Caco-2 (cell line): ENCODE data around the gene AKT2. TPM values are rescaled to one million over a fixed set of nuclear protein-coding genes. Genes with fewer than 3 reads are reported as not detected.
A peak's percentile ranks its signal among the peaks of the same experiment; 100 is the strongest.

ENCODE experiments used
- BruUV-seq: library from RNA; stranded (reverse); fragments of 400-500 nt; replicated peaks from 2 replicates; lab custom pipeline; 2021; lab: Mats Ljungman, UMichigan
- CTCF ChIA-PET: fragments of 300-600 bp; sonication (Branson Sonifier 250); formaldehyde crosslinking; loops from one replicate; lab custom pipeline; 2022; ENCODE audit warnings: antibody characterized with exemption; lab: Charles Lee
- POLR2A ChIA-PET: fragments of 300-600 bp; sonication (Branson Sonifier 250); formaldehyde crosslinking; loops from one replicate; lab custom pipeline; 2022; ENCODE audit warnings: antibody characterized with exemption; lab: Charles Lee
- DNase-seq, 2 experiments: peaks; one replicate each; pipeline versions ENCODE4 v3.0.0 to v3.0.0-alpha.2; 2020 to 2022
- H3K27me3 ChIP-seq: replicated peaks from 2 replicates; pipeline ENCODE4 v1.6.0; 2011; ENCODE audit warnings: low read length; ENCODE audit not compliant: control insufficient read depth, insufficient read depth
- H3K36me3 ChIP-seq: 2 replicates; pipeline ENCODE4 v1.5.1; 2011; ENCODE audit warnings: low read length; ENCODE audit not compliant: control insufficient read depth, insufficient read depth
- H3K4me1 ChIP-seq: fragments of 250-450 bp; sonication (Bioruptor Pico); 2 replicates; pipeline ENCODE4 v1.5.1; 2020; ENCODE audit warnings: mild to moderate bottlenecking
- H3K4me3 ChIP-seq: 2 replicates; pipeline ENCODE4 v1.5.1; 2011; ENCODE audit warnings: low read depth, mild to moderate bottlenecking, control low read depth, low read length
- H3K9me3 ChIP-seq: fragments of 250-450 bp; sonication (Bioruptor Pico); 2 replicates; pipeline ENCODE4 v1.5.1; 2020; ENCODE audit warnings: mild to moderate bottlenecking, moderate library complexity
- H3K27ac Mint-ChIP-seq: one replicate; pipeline ENCODE4 v1.8.0; 2022; ENCODE audit warnings: mixed read lengths; ENCODE audit not compliant: unreplicated experiment
- H3K27me3 Mint-ChIP-seq: one replicate; pipeline ENCODE4 v1.8.0; 2022; ENCODE audit warnings: mixed read lengths; ENCODE audit not compliant: insufficient read depth, unreplicated experiment
- H3K36me3 Mint-ChIP-seq: one replicate; pipeline ENCODE4 v1.8.0; 2022; ENCODE audit warnings: mild to moderate bottlenecking, mixed read lengths; ENCODE audit not compliant: insufficient read depth, unreplicated experiment
- H3K4me1 Mint-ChIP-seq: one replicate; pipeline ENCODE4 v1.8.0; 2022; ENCODE audit warnings: low read depth, mixed read lengths; ENCODE audit not compliant: unreplicated experiment
- H3K4me3 Mint-ChIP-seq: one replicate; pipeline ENCODE4 v1.8.0; 2022; ENCODE audit warnings: mild to moderate bottlenecking, moderate library complexity, mixed read lengths; ENCODE audit not compliant: unreplicated experiment
- H3K9me3 Mint-ChIP-seq: one replicate; pipeline ENCODE4 v1.8.0; 2022; ENCODE audit warnings: mixed read lengths; ENCODE audit not compliant: unreplicated experiment
- intact Hi-C: fragments of 100-400 bp; cut with micrococcal nuclease; formaldehyde crosslinking; loops from one replicate; pipeline ENCODE4 v1.10.0; 2022; ENCODE audit not compliant: unreplicated experiment
- total RNA-seq: library from RNA; stranded (reverse); gene quantifications from 2 replicates; pipeline ENCODE4 v1.2.3, GENCODE V29; 2022
- TF ChIP-seq, protein P1 (sequence below), 2 experiments: fragments of 200-600 bp in 1 of 2; IDR thresholded peaks; 1 replicate in 1 of 2; 2 replicates in 1 of 2; pipeline versions ENCODE4 v1.5.1 to v1.8.0; 2011 to 2022; ENCODE audit warnings: antibody characterized with exemption in 1 of 2, control low read depth in 1 of 2, inconsistent platforms in 1 of 2, low read depth in 1 of 2, low read length in 1 of 2, mild to moderate bottlenecking in 1 of 2, moderate library complexity in 1 of 2; ENCODE audit not compliant: insufficient read depth in 1 of 2, severe bottlenecking in 1 of 2, unreplicated experiment in 1 of 2

AKT2 gene
- total RNA-seq, 1 experiment from 2014 or later: 169 TPM

GRCh38 chr19:40284251-40284500, 969 bp downstream of the AKT2 start:
- Mint-ChIP-seq H3K27ac (peak overlapping the region; percentile 88), H3K36me3 (peaks cover 13% of the 10 kb centered on the region), H3K4me1 (no peaks in the 10 kb centered on the region), H3K9me3 (no peaks in the 10 kb centered on the region), H3K27me3 (no peaks in the 10 kb centered on the region), H3K4me3 (peak overlapping the region; percentile 99)
- Histone ChIP-seq H3K9me3 (no peaks in the 10 kb centered on the region), H3K4me3 (peak overlapping the region; percentile 97), H3K36me3 (no peaks in the 10 kb centered on the region; the same call in 1 of the 2 replicates), H3K27me3 (no peaks in the 10 kb centered on the region), H3K4me1 (peaks cover 8% of the 10 kb centered on the region)
- TSS peak; percentile 65 for BruUV-seq
- TF ChIP-seq, protein P1, sequence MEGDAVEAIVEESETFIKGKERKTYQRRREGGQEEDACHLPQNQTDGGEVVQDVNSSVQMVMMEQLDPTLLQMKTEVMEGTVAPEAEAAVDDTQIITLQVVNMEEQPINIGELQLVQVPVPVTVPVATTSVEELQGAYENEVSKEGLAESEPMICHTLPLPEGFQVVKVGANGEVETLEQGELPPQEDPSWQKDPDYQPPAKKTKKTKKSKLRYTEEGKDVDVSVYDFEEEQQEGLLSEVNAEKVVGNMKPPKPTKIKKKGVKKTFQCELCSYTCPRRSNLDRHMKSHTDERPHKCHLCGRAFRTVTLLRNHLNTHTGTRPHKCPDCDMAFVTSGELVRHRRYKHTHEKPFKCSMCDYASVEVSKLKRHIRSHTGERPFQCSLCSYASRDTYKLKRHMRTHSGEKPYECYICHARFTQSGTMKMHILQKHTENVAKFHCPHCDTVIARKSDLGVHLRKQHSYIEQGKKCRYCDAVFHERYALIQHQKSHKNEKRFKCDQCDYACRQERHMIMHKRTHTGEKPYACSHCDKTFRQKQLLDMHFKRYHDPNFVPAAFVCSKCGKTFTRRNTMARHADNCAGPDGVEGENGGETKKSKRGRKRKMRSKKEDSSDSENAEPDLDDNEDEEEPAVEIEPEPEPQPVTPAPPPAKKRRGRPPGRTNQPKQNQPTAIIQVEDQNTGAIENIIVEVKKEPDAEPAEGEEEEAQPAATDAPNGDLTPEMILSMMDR (IDR thresholded peaks at IDR 0.05; ENCODE audit: insufficient read depth in 1 of 2, low read depth in 1 of 2, low read length in 1 of 2, severe bottlenecking in 1 of 2, unreplicated experiment in 1 of 2): no peak
- intact Hi-C loops: no loop called here
- ChIA-PET CTCF (interaction anchor here (1.4 kb wide), 1 partner anchor 32 kb away, joined by 5 read pairs; no protein-coding TSS in a partner anchor), POLR2A (interaction anchor here (0.9 kb wide), 1 partner anchor 137 kb away, joined by 4 read pairs; no protein-coding TSS in a partner anchor)
- no peak for DNase-seq

- TF ChIP-seq, protein P1 (IDR thresholded peaks at IDR 0.05; ENCODE audit: insufficient read depth in 1 of 2, low read depth in 1 of 2, low read length in 1 of 2, severe bottlenecking in 1 of 2, unreplicated experiment in 1 of 2): no peak
- peak overlapping the region; percentile 97 for H3K4me3 ChIP-seq
- H3K27me3 ChIP-seq: no peaks in the 10 kb centered on the region
- no peaks in the 10 kb centered on the region for H3K9me3 Mint-ChIP-seq
- ChIA-PET POLR2A (no interaction called here), CTCF (interaction anchor here (1.4 kb wide), 1 partner anchor 31 kb away, joined by 5 read pairs; no protein-coding TSS in a partner anchor)
- DNase-seq: no peak
- peaks cover 13% of the 10 kb centered on the region for H3K36me3 Mint-ChIP-seq
- peaks cover 8% of the 10 kb centered on the region for H3K4me1 ChIP-seq
- no peaks in the 10 kb centered on the region; the same call in 1 of the 2 replicates for H3K36me3 ChIP-seq
- intact Hi-C loops: no loop called here
- BruUV-seq: no TSS peak
- no peaks in the 10 kb centered on the region for H3K27me3 Mint-ChIP-seq
- peak overlapping the region; percentile 88 for H3K27ac Mint-ChIP-seq
- H3K4me3 Mint-ChIP-seq: peak overlapping the region; percentile 99
- no peaks in the 10 kb centered on the region for H3K9me3 ChIP-seq
- no peaks in the 10 kb centered on the region for H3K4me1 Mint-ChIP-seq
Measured at GRCh38 chr19:40283414-40284250, 1.5 kb downstream of the AKT2 start.

DNA sequence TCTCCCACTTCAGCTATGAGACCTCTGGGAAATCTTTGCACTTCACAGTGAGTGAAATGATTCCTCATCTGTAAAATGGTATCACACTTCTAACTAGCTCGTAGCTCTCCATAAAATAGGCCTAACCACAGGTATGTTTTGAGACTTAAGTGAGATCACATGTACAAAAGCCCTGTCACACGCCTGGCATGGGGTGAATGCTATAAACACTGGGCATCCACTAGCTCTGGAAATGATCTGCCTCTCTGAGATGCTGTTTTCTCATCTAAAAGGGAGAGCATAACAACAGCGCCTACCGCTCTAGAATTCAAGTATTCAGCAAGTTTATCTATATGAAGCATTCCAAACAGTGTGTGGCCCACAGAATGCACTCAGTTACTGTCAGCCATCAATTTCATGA, 2.2 kb downstream of the AKT2 start:
- CTCF ChIA-PET: interaction anchor here (1.4 kb wide), 1 partner anchor 30 kb away, joined by 5 read pairs; no protein-coding TSS in a partner anchor
- no peaks in the 10 kb centered on the region for H3K4me1 Mint-ChIP-seq
- intact Hi-C loops: no loop called here

More for the DNA sequence above, 2.2 kb downstream of the AKT2 start:
- BruUV-seq: no TSS peak
- Histone ChIP-seq H3K4me1 (peaks cover 8% of the 10 kb centered on the region), H3K4me3 (no peak overlapping the region), H3K9me3 (no peaks in the 10 kb centered on the region), H3K36me3 (peaks cover 1% of the 10 kb centered on the region; the same call in 1 of the 2 replicates), H3K27me3 (no peaks in the 10 kb centered on the region)
- no peaks in the 10 kb centered on the region for H3K27me3 Mint-ChIP-seq
- POLR2A ChIA-PET: no interaction called here
- H3K36me3 Mint-ChIP-seq: peaks cover 13% of the 10 kb centered on the region
- H3K27ac Mint-ChIP-seq: no peak overlapping the region
- no peaks in the 10 kb centered on the region for H3K9me3 Mint-ChIP-seq
- peak overlapping the region; percentile 99 for H3K4me3 Mint-ChIP-seq
- DNase-seq: no peak
- TF ChIP-seq, protein P1 (IDR thresholded peaks at IDR 0.05; ENCODE audit: insufficient read depth in 1 of 2, low read depth in 1 of 2, low read length in 1 of 2, severe bottlenecking in 1 of 2, unreplicated experiment in 1 of 2): no peak
